Measurements from ENCODE around the gene TYW5. TPM values are rescaled to one million over a fixed set of nuclear protein-coding genes. Genes with fewer than 3 reads are reported as not detected.

Gene TYW5
- total RNA-seq, 1 experiment from 2014 or later: 7.2 TPM

DNA sequence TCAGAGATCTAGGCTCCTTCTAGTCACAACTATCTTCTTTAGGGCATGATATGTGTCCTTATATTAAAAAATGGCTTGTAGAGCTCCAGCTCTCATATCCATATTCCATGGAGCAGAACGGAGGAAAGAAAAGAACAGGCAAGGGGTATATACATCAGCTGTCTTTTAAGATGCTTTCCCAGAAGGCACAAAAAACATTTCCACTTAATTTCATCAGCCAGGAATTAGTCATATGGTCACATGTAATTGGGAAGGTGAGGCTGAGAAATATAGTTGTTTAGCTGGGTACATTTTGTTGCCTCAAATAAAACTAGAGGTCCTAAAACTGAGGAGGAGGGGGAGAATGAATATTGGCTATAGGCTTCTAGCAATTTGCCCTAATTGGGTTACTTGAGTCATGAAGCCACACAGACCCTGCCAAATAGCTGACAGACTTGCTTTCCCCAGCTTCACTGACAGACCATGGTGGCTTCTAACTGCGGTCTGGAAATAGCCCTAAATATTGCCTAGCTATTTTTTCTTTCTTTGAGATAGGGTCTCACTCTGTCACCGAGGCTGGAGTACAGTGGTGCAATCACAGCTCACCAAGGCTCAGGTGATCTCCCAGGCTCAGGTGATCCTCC is 20.1 kb upstream of the TYW5 start:
- ChIA-PET CTCF (interaction anchor here (0.6 kb wide), 1 partner anchor 404 kb away, joined by 3 read pairs; no protein-coding TSS in a partner anchor), POLR2A (ENCODE audit: unreplicated experiment) (interaction anchor here (0.7 kb wide), 1 partner anchor 508 kb away, joined by 4 read pairs; no protein-coding TSS in a partner anchor)
- TF ChIP-seq EZH2 (IDR thresholded peaks at IDR 0.05; ENCODE audit: low read depth) (no peak), CTCF (conservative IDR thresholded peaks at IDR 0.05) (no peak)
- intact Hi-C loops (cut with micrococcal nuclease; ENCODE audit: unreplicated experiment): loop anchor here (10.0 kb wide), 1 partner anchor 909 kb away; the partner anchor contains the start of genes NIF3L1 and PPIL3
- DNase-seq: no peak
- no peaks in the 10 kb centered on the region for H3K9me2 ChIP-seq (ENCODE audit: insufficient read depth)
- H3K4me2 ChIP-seq: peak overlapping the region; percentile 47
- H2AFZ ChIP-seq: no peak overlapping the region
- H3K27ac ChIP-seq: peak overlapping the region; percentile 91
- BruUV-seq (replicated peaks): TSS peak; percentile 23
- no peaks in the 10 kb centered on the region for H3K36me3 ChIP-seq (ENCODE audit: low read depth)
- no peaks in the 10 kb centered on the region for H3K9me3 ChIP-seq (ENCODE audit: insufficient read depth, low read depth)
- H3K27me3 ChIP-seq (ENCODE audit: insufficient read depth, low read depth): no peaks in the 10 kb centered on the region
- no peak overlapping the region for H3K4me3 ChIP-seq
- peaks cover 50% of the 10 kb centered on the region for H3K4me1 ChIP-seq (replicated peaks; ENCODE audit: insufficient read depth)
- H3K79me2 ChIP-seq (ENCODE audit: low read depth): no peaks in the 10 kb centered on the region
- no peaks in the 10 kb centered on the region for H4K20me1 ChIP-seq (ENCODE audit: insufficient read depth)
- peaks cover 17% of the 10 kb centered on the region for H3F3A ChIP-seq (ENCODE audit: insufficient read depth, low read depth)

DNA sequence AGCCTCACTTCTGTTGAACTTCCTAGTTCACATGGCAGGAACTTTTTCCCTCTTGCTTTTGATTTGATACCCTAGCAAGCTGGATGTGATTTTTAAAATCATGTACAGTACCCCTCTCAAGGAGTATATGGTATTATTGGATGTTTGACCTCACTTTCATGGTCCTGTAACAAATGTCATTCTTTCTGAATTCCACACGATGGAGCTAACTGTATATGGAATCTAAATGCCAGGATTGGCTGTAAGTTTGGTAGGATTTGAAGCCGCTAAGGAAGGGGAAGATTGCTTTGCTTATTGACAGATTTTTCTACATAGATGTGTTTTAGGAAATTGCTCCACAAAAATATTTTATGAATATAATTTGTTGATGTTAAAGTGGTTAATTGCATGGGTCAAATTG is 18.4 kb upstream of the TYW5 start:
- Histone ChIP-seq H3F3A (ENCODE audit: insufficient read depth, low read depth) (peaks cover 14% of the 10 kb centered on the region), H3K79me2 (ENCODE audit: low read depth) (no peaks in the 10 kb centered on the region), H4K20me1 (ENCODE audit: insufficient read depth) (no peaks in the 10 kb centered on the region), H3K4me3 (no peak overlapping the region), H3K36me3 (ENCODE audit: low read depth) (no peaks in the 10 kb centered on the region), H2AFZ (no peak overlapping the region), H3K27me3 (ENCODE audit: insufficient read depth, low read depth) (no peaks in the 10 kb centered on the region), H3K27ac (peak overlapping the region; percentile 91; the same call in 1 of the 2 replicates), H3K4me2 (no peak overlapping the region), H3K9me2 (ENCODE audit: insufficient read depth) (no peaks in the 10 kb centered on the region), H3K4me1 (replicated peaks; ENCODE audit: insufficient read depth) (peaks cover 37% of the 10 kb centered on the region), H3K9me3 (ENCODE audit: insufficient read depth, low read depth) (no peaks in the 10 kb centered on the region)
- DNase-seq: no peak
- TF ChIP-seq CTCF (conservative IDR thresholded peaks at IDR 0.05): peak; percentile 83
- no peak for TF ChIP-seq EZH2 (IDR thresholded peaks at IDR 0.05; ENCODE audit: low read depth)
- CTCF ChIA-PET: interaction anchor here (0.6 to 1.6 kb wide), 3 partner anchors 10 to 766 kb away, joined by 4 to 11 read pairs (median 6); no protein-coding TSS in a partner anchor
- intact Hi-C loops (cut with micrococcal nuclease; ENCODE audit: unreplicated experiment): loop anchor here (1.0 to 10.0 kb wide), 3 partner anchors 604 to 911 kb away; partner anchors contain the start of genes NIF3L1 and PPIL3
- POLR2A ChIA-PET (ENCODE audit: unreplicated experiment): interaction anchor here (0.7 kb wide), 2 partner anchors 8 to 553 kb away, joined by 3 read pairs; partner anchors contain the start of gene SGO2
- no TSS peak for BruUV-seq (replicated peaks)

- no peak overlapping the region for H3K4me2 ChIP-seq
- no peaks in the 10 kb centered on the region for H3K27me3 ChIP-seq (ENCODE audit: insufficient read depth, low read depth)
- no peak overlapping the region for H3K4me3 ChIP-seq
- TF ChIP-seq EZH2 (IDR thresholded peaks at IDR 0.05; ENCODE audit: low read depth): no peak
- no peak for TF ChIP-seq CTCF (conservative IDR thresholded peaks at IDR 0.05)
- H3K9me2 ChIP-seq (ENCODE audit: insufficient read depth): no peaks in the 10 kb centered on the region
- peaks cover under 1% of the 10 kb centered on the region; the same call in 1 of the 2 replicates for H3F3A ChIP-seq (ENCODE audit: insufficient read depth, low read depth)
- no peaks in the 10 kb centered on the region for H4K20me1 ChIP-seq (ENCODE audit: insufficient read depth)
- CTCF ChIA-PET: no interaction called here
- H3K79me2 ChIP-seq (ENCODE audit: low read depth): no peaks in the 10 kb centered on the region
- no peak overlapping the region for H3K27ac ChIP-seq
- no peak overlapping the region for H2AFZ ChIP-seq
- POLR2A ChIA-PET (ENCODE audit: unreplicated experiment): no interaction called here
- no TSS peak for BruUV-seq (replicated peaks)
- intact Hi-C loops (cut with micrococcal nuclease; ENCODE audit: unreplicated experiment): loop anchor here (5.0 to 10.0 kb wide), 2 partner anchors 605 to 913 kb away; partner anchors contain the start of genes NIF3L1 and PPIL3
- 0 out of 2 replicates have a peak, but pooled peaks cover 3% of the 10 kb centered on the region for H3K36me3 ChIP-seq (ENCODE audit: low read depth)
- peaks cover 23% of the 10 kb centered on the region for H3K4me1 ChIP-seq (replicated peaks; ENCODE audit: insufficient read depth)
- no peak for DNase-seq
- H3K9me3 ChIP-seq (ENCODE audit: insufficient read depth, low read depth): no peaks in the 10 kb centered on the region
These were observed 16.9 kb upstream of the TYW5 start for GRCh38 chr2:199972088-199972626.
